ENCODE results near the gene QTRT2.

QTRT2 gene

GRCh38 chr3:114056130-114057010, at the start of gene QTRT2, which contains the start of gene CCDC191 (continued):
- no peak for TF ChIP-seq ELK4 (IDR thresholded peaks at IDR 0.05; ENCODE audit: borderline replicate concordance, low read depth, low read length)
- TF ChIP-seq MZF1 (tag by site-specific recombination; IDR thresholded peaks at IDR 0.05; ENCODE audit: borderline replicate concordance), result no peak
- TF ChIP-seq GLIS1 (tag by site-specific recombination; IDR thresholded peaks at IDR 0.05), result no peak; the same call in 1 of the 2 replicates
- no peak for TF ChIP-seq ZNF785 (tag by site-specific recombination; IDR thresholded peaks at IDR 0.05)
- TF ChIP-seq ZFP41 (tag by site-specific recombination; IDR thresholded peaks at IDR 0.05; ENCODE audit: borderline replicate concordance), result no peak
- no peak for TF ChIP-seq ZNF639 (tag by site-specific recombination; IDR thresholded peaks at IDR 0.05)
- TF ChIP-seq ZNF341 (tag by site-specific recombination; IDR thresholded peaks at IDR 0.05; ENCODE audit: low read depth), result no peak
- TF ChIP-seq ZNF76 (tag by site-specific recombination; IDR thresholded peaks at IDR 0.05; ENCODE audit: borderline replicate concordance, low read depth), result peak; percentile 96
- TF ChIP-seq ZNF24 (tag by site-specific recombination; IDR thresholded peaks at IDR 0.05), result peak; percentile 79; the same call in 1 of the 2 replicates
- no peak for TF ChIP-seq ZNF571 (tag by site-specific recombination; IDR thresholded peaks at IDR 0.05)
- TF ChIP-seq ZNF548 (tag by site-specific recombination; IDR thresholded peaks at IDR 0.05), result no peak
- peak; percentile 52; the same call in 1 of the 2 replicates for TF ChIP-seq ZNF2 (tag by site-specific recombination; IDR thresholded peaks at IDR 0.05)
- TF ChIP-seq ZNF624 (tag by site-specific recombination; IDR thresholded peaks at IDR 0.05), result no peak
- no peak for TF ChIP-seq TSHZ1 (tag by site-specific recombination; IDR thresholded peaks at IDR 0.05; ENCODE audit: borderline replicate concordance)
- TF ChIP-seq ZNF514 (tag by site-specific recombination; IDR thresholded peaks at IDR 0.05), result no peak
- peak; percentile 47; the same call in 1 of the 2 replicates for TF ChIP-seq ZSCAN30 (tag by site-specific recombination; IDR thresholded peaks at IDR 0.05)
- peak; percentile 79; the same call in 1 of the 2 replicates for TF ChIP-seq KLF8 (tag by site-specific recombination; IDR thresholded peaks at IDR 0.05)
- TF ChIP-seq ZNF202 (tag by site-specific recombination; IDR thresholded peaks at IDR 0.05; ENCODE audit: borderline replicate concordance), result no peak
- peak; percentile 9; the same call in 1 of the 2 replicates for TF ChIP-seq ATF2 (tag by site-specific recombination; IDR thresholded peaks at IDR 0.05; ENCODE audit: low read depth)
- peak; percentile 96 for TF ChIP-seq ZBTB17 (tag by site-specific recombination; IDR thresholded peaks at IDR 0.05)
- TF ChIP-seq ZNF18 (tag by site-specific recombination; IDR thresholded peaks at IDR 0.05), result no peak
- peak; percentile 59 for TF ChIP-seq YY2 (tag by site-specific recombination; IDR thresholded peaks at IDR 0.05)
- TF ChIP-seq PRDM10 (tag by site-specific recombination; IDR thresholded peaks at IDR 0.05), result peak; percentile 92
- TF ChIP-seq ZNF664 (tag by site-specific recombination; IDR thresholded peaks at IDR 0.05), result no peak
